PC-3 (cell line): ENCODE data around the gene PDSS1. TPM values are rescaled to one million over a fixed set of nuclear protein-coding genes. Genes with fewer than 3 reads are reported as not detected.
A peak's percentile ranks its signal among the peaks of the same experiment; 100 is the strongest.
"Not testable (repeated sequence)": the region's sequence is repeated elsewhere in the genome, so short reads cannot be mapped to it uniquely, and the experiment has no call there.

ENCODE experiments used
- ATAC-seq: fragments of 200-7000 bp; cut with Tn5 transposase; 2 replicates; pipeline ENCODE4 v1.9.1; 2020; ENCODE audit warnings: mild to moderate bottlenecking, moderate library complexity
- BruUV-seq: library from RNA; stranded (reverse); fragments of 400-500 nt; replicated peaks from 2 replicates; lab custom pipeline; 2021; lab: Mats Ljungman, UMichigan
- CTCF ChIA-PET: fragments of 300-600 bp; sonication (Branson Sonifier 250); formaldehyde crosslinking; loops from one replicate; lab custom pipeline; 2022; ENCODE audit warnings: antibody characterized with exemption; lab: Charles Lee
- POLR2A ChIA-PET: fragments of 300-600 bp; sonication (Branson Sonifier 250); formaldehyde crosslinking; loops from one replicate; lab custom pipeline; 2022; ENCODE audit warnings: antibody characterized with exemption; ENCODE audit not compliant: unreplicated experiment; lab: Charles Lee
- DNase-seq: peaks from one replicate; pipeline ENCODE4 v3.0.0-alpha.2; 2015
- H2AFZ ChIP-seq: fragments of 300-600 bp; sonication (generic); 2 replicates; pipeline ENCODE4 v1.6.0; 2016; ENCODE audit warnings: antibody characterized with exemption, low read length
- H3F3A ChIP-seq: fragments of 300-600 bp; sonication (generic); one replicate; pipeline ENCODE4 v1.6.0; 2017; ENCODE audit warnings: antibody characterized with exemption, low read length, control low read depth, mild to moderate bottlenecking; ENCODE audit not compliant: unreplicated experiment
- H3K27ac ChIP-seq: fragments of 300-600 bp; sonication (generic); 2 replicates; pipeline ENCODE4 v1.5.1; 2016; ENCODE audit warnings: mild to moderate bottlenecking, low read length
- H3K27me3 ChIP-seq: fragments of 300-600 bp; sonication (generic); 2 replicates; pipeline ENCODE4 v1.6.1; 2016; ENCODE audit warnings: low read length, mixed read lengths
- H3K36me3 ChIP-seq: fragments of 300-600 bp; sonication (generic); 2 replicates; pipeline ENCODE4 v1.6.1; 2016; ENCODE audit warnings: low read depth, mixed run types, low read length, mixed read lengths
- H3K4me1 ChIP-seq: fragments of 300-600 bp; sonication (generic); 2 replicates; pipeline ENCODE4 v1.5.1; 2016; ENCODE audit warnings: low read length; ENCODE audit not compliant: insufficient read depth
- H3K4me2 ChIP-seq: fragments of 300-600 bp; sonication (generic); 2 replicates; pipeline ENCODE4 v1.6.0; 2016; ENCODE audit warnings: low read length
- H3K4me3 ChIP-seq: fragments of 300-600 bp; sonication (generic); 2 replicates; pipeline ENCODE4 v1.5.1; 2016; ENCODE audit warnings: mild to moderate bottlenecking, low read length, mixed read lengths
- H3K79me2 ChIP-seq: fragments of 300-600 bp; sonication (generic); 2 replicates; pipeline ENCODE4 v1.6.1; 2017; ENCODE audit warnings: low read length, mixed read lengths
- H3K9ac ChIP-seq: fragments of 300-600 bp; sonication (generic); 2 replicates; pipeline ENCODE4 v1.6.0; 2016; ENCODE audit warnings: mild to moderate bottlenecking, low read length
- H3K9me2 ChIP-seq: fragments of 300-600 bp; sonication (generic); replicated peaks from 2 replicates; pipeline ENCODE4 v1.6.1; 2016; ENCODE audit warnings: mixed run types, low read length, mixed read lengths
- H3K9me3 ChIP-seq: fragments of 300-600 bp; sonication (generic); 2 replicates; pipeline ENCODE4 v1.6.1; 2016; ENCODE audit warnings: low read length, mixed read lengths
- H4K20me1 ChIP-seq: fragments of 300-600 bp; sonication (generic); 2 replicates; pipeline ENCODE4 v1.6.1; 2016; ENCODE audit warnings: low read length, mixed read lengths
- EZH2 ChIP-seq: fragments of 300-600 bp; sonication (generic); IDR thresholded peaks from one replicate; pipeline ENCODE4 v1.6.1; 2017; ENCODE audit warnings: antibody characterized with exemption, mild to moderate bottlenecking, low read length; ENCODE audit not compliant: unreplicated experiment
- EZH2phosphoT487 ChIP-seq: fragments of 300-600 bp; sonication (generic); IDR thresholded peaks from 2 replicates; pipeline ENCODE4 v1.6.1; 2018; ENCODE audit warnings: mild to moderate bottlenecking, antibody characterized with exemption, low read length, borderline replicate concordance
- intact Hi-C: fragments of 100-400 bp; cut with micrococcal nuclease; formaldehyde crosslinking; loops from 2 replicates; pipeline ENCODE4 v1.9.0; 2023
- total RNA-seq: library from RNA; depleted of rRNA; stranded (reverse); fragments of >200 nt; gene quantifications from 2 replicates; pipeline ENCODE4 v1.2.3, GENCODE V29; 2014
- TF ChIP-seq, protein P1 (sequence below): fragments of 300-600 bp; sonication (generic); conservative IDR thresholded peaks from 2 replicates; pipeline ENCODE4 v1.5.1; 2017; ENCODE audit warnings: antibody characterized with exemption, low read depth, mild to moderate bottlenecking, low read length

PDSS1 gene
- total RNA-seq, 1 experiment from 2014 or later: 16.8 TPM

DNA sequence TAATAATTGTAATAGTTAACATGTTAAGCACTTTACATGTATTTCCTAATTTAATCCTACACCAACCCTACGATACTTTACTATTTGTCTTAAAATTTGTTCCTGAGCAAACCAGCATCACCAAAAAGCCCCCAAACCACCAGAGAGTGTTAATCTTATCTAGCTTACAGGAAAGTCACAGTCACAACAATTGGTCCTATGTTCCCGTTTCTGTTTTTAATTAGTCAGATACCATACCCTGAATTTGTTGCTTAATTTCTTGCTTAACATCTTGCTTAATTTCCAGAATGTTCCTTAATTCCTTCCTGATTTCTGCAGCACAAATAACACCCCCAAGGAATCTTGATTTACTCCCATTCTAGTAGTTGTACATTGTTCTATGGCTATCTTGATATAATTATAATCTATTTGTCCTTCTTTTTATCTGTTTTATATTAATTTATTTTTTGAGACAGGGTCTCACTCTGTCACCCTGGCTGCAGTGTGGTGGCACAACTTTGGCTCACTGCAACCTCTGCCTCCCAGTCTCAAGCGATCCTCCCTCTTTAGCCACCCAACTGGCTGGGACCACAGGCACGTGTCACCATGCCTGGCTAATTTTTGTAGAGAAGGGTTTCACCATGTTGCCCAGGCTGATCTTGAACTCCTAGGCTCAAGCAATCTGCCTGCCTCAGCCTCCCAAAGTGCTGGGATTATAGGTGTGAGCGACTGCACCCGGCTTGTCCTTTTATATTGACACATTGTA lies 6.6 kb upstream of the PDSS1 start:
- Histone ChIP-seq H3K79me2 (no peaks in the 10 kb centered on the region), H3K27me3 (no peaks in the 10 kb centered on the region), H2AFZ (no peak overlapping the region), H3K4me3 (no peak overlapping the region), H3K9ac (no peak overlapping the region), H4K20me1 (no peaks in the 10 kb centered on the region), H3K4me2 (no peak overlapping the region), H3K27ac (no peak overlapping the region), H3K9me2 (no peaks in the 10 kb centered on the region), H3K4me1 (no peaks in the 10 kb centered on the region), H3F3A (no peaks in the 10 kb centered on the region), H3K9me3 (no peaks in the 10 kb centered on the region), H3K36me3 (no peaks in the 10 kb centered on the region)
- no peak for DNase-seq
- ATAC-seq: no peak
- BruUV-seq: no TSS peak
- POLR2A ChIA-PET: no interaction called here
- CTCF ChIA-PET: no interaction called here
- intact Hi-C loops: no loop called here
- TF ChIP-seq, protein P1, sequence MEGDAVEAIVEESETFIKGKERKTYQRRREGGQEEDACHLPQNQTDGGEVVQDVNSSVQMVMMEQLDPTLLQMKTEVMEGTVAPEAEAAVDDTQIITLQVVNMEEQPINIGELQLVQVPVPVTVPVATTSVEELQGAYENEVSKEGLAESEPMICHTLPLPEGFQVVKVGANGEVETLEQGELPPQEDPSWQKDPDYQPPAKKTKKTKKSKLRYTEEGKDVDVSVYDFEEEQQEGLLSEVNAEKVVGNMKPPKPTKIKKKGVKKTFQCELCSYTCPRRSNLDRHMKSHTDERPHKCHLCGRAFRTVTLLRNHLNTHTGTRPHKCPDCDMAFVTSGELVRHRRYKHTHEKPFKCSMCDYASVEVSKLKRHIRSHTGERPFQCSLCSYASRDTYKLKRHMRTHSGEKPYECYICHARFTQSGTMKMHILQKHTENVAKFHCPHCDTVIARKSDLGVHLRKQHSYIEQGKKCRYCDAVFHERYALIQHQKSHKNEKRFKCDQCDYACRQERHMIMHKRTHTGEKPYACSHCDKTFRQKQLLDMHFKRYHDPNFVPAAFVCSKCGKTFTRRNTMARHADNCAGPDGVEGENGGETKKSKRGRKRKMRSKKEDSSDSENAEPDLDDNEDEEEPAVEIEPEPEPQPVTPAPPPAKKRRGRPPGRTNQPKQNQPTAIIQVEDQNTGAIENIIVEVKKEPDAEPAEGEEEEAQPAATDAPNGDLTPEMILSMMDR: no peak
- TF ChIP-seq EZH2phosphoT487 (no peak), EZH2 (no peak)

DNA sequence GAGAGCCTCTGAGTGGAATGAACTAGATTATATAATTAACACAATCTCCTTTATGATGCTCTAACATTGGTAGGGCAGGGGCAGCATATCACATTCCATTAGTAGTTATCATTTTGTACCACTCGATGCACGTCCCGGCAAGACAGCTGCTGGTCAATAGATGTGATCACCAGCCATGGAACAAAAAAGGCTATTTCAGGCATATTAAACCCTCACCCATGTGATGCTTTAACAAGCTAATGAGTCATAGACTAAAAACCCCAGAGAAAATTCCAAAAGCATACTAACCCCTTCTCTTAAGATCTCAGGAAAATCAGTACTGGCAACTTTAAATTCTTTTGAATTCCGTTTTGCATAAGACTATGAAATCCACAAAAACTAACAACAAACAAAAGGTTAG lies 3.0 kb upstream of the PDSS1 start:
- CTCF ChIA-PET, DNase-seq, H3K36me3 ChIP-seq, H3K4me3 ChIP-seq, H3K9ac ChIP-seq, BruUV-seq, H4K20me1 ChIP-seq, H3K4me2 ChIP-seq, H3K9me2 ChIP-seq, H3F3A ChIP-seq, H3K27ac ChIP-seq, ATAC-seq, H2AFZ ChIP-seq, H3K9me3 ChIP-seq, intact Hi-C loops, H3K27me3 ChIP-seq: not testable (repeated sequence)
- H3K4me1 ChIP-seq: peaks cover 12% of the 10 kb centered on the region
- POLR2A ChIA-PET: interaction anchor here (0.7 kb wide), 1 partner anchor 1004 kb away, joined by 3 read pairs; no protein-coding TSS in a partner anchor
- peaks cover 19% of the 10 kb centered on the region for H3K79me2 ChIP-seq

DNA sequence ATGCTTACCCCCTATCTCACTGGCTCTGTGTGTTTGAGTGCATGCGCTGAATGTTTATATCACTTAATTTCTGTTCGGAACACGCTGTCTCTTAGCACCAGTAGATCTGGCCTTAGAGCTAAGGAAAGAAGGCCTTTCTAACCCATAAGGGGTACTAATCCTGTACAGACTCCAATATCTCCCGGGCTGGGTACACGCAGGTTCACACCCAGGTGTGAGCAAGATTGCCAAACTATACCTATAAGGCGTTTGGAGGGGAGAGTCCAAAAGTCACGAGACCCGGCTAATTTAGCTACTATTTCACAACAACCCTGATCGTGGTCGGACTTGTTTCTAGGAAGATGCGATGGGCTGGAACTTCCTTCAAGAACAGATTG lies 727 bp upstream of the PDSS1 start:
- peaks cover 42% of the 10 kb centered on the region for H3K79me2 ChIP-seq
- CTCF ChIA-PET: no interaction called here
- H3K27ac ChIP-seq: peak overlapping the region; percentile 72
- no peaks in the 10 kb centered on the region for H3K36me3 ChIP-seq
- H3K4me3 ChIP-seq: peak overlapping the region; percentile 94
- no peaks in the 10 kb centered on the region for H3K27me3 ChIP-seq
- no peak for ATAC-seq
- POLR2A ChIA-PET: no interaction called here
- TF ChIP-seq, protein P1: no peak
- no peak for TF ChIP-seq EZH2
- H3K4me2 ChIP-seq: peak overlapping the region; percentile 93
- peak overlapping the region; percentile 95 for H2AFZ ChIP-seq
- no peaks in the 10 kb centered on the region for H3K9me3 ChIP-seq
- intact Hi-C loops: no loop called here
- no peaks in the 10 kb centered on the region for H3K9me2 ChIP-seq
- H3K9ac ChIP-seq: peak overlapping the region; percentile 96
- peak; percentile 31 for DNase-seq
- H3K4me1 ChIP-seq: peaks cover 12% of the 10 kb centered on the region
- no peaks in the 10 kb centered on the region for H3F3A ChIP-seq
- TSS peak; percentile 93 for BruUV-seq
- H4K20me1 ChIP-seq: no peaks in the 10 kb centered on the region
